SU-DHL-6 (cell line): ENCODE measurements around the gene LANCL1.

ENCODE experiments used
- CTCF ChIP-seq: fragments of 200-600 bp; sonication (generic); IDR thresholded peaks from one replicate; pipeline ENCODE4 v1.5.1; 2017; ENCODE audit warnings: antibody characterized with exemption, mild to moderate bottlenecking, low read length, moderate library complexity; ENCODE audit not compliant: insufficient read depth, poor library complexity, severe bottlenecking
- EZH2phosphoT487 ChIP-seq: fragments of 200-600 bp; sonication (generic), shearing (Covaris generic); conservative IDR thresholded peaks from 2 replicates; pipeline ENCODE4 v1.6.1; 2018; ENCODE audit warnings: mild to moderate bottlenecking, antibody characterized with exemption, low read length, moderate library complexity, mixed read lengths

- no peak for TF ChIP-seq CTCF
- TF ChIP-seq EZH2phosphoT487, result no peak
These were observed 17.0 kb upstream of the LANCL1 start for GRCh38 chr2:210493528-210493927.
